ENCODE results near the gene ATP6V1B1. TPM values are rescaled to one million over a fixed set of nuclear protein-coding genes. Genes with fewer than 3 reads are reported as not detected.
A peak's percentile ranks its signal among the peaks of the same experiment; 100 is the strongest.

The ATP6V1B1 gene
- total RNA-seq (2014; rRNA removed; shearing (Covaris generic)): 0.93 TPM in 1 of 2 replicates, not detected in the other

DNA sequence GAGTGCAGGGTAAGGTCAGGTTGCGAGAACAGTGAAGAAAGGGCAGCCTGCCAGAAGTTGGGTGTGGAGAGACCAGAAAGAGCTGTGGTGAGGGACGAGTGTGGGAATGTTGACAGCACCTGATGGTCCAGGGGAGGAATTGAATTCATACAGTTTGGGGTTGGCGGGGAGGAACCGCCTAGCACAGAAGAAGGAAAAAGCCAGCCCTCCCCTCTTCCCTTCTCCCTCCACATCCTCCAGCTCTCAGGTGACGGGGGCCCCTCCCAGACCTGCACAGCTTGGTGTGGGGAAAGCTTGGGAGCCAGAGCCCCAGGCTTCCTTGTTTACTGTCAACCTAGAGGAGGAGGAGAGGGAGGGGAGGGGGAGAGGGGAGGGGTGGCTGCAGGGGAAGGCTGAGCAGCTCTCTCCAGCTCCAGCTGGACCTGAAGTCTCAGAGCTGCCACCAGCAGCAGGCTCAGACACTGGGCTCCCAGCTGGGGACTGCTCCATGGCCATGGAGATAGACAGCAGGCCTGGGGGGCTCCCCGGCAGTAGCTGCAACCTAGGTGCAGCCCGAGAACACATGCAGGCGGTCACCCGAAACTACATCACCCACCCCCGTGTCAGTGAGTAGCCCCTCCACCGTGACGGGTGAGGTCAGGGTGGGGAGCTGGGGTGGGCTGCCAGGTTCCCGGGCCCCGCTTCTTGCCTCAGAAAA, at the start of gene ATP6V1B1:
TSS of gene ATP6V1B1 (plus strand) at position 433 of the 697 bp plus-strand sequence. CDS start at position 488, 55 bp downstream.
- no peak for DNase-seq (ENCODE audit: low spot score)

DNA sequence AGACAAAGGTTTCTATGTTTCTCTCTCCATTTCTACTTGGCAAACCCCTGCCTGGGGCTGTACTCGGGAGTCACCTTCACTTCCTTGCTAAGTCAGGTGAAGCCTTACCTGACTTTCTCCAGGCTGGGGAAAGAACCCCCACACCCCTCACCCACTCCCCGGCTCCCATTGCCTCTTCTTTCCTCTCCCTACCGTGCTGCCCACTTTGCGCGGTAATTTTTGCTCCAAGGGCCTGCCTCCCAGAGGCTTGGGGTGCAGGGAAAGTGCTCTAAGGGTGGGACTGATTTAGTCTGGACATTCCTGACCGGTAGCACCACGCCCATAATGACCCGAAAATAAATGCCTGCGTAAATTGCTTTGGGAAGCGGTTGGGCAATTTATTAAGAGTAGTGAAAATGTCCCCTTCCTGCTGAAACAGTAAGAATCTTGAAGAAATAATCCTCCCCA, 49.1 kb upstream of the ATP6V1B1 start:
- no peak for DNase-seq (ENCODE audit: low spot score)

DNA sequence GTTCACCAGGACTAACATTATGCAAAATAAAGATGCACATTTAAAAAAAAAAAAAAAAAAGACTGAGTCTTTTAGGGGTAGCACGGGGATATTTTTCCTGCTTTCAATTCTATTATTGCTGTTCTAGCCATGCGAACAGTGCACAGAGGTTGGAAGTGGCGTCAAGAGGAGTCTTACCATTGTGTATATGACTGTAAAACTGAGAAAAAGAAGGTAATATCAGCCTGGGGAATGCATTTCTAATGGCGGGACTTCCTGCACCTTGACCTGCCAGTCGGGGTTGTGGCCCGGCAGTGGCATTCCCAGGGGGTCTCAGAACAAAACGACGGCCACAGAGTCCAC, 48.5 kb upstream of the ATP6V1B1 start:
- DNase-seq (ENCODE audit: low spot score): no peak

DNA sequence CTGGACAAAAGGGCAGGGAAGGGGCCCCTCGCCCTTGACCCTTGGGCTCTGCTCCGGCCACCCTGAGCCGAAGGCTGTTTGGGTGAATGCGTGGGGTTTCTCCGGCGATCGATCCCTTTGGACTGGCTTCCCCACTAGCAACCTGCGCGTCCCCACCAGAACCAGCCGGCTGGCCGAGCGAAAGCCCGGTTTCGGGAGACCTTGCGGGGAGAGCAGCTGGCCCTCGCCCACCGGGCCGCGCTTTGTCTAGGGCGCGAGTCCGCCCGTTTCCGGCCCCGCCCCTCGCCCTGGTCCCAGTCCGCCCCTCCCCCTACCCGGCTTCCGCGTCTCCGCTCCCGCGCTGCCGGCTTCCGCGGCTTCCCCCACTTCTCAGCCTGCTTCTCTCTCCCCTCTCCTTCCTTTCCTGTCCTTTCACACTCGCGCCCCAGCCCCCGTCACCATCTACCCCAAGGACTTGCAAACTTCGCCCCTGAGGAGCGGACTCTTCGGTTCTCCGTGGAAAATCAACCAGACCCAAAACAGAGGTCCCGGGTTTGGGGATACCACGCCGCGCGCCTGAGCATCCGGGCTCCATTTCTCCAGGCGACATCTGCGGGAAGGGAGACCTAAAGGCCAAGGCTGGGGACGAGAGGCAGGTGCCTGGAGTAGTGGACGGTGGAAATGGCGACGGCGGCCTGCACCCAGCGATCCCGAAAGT, 48.0 kb upstream of the ATP6V1B1 start:
- no peak for DNase-seq (ENCODE audit: low spot score)

DNA sequence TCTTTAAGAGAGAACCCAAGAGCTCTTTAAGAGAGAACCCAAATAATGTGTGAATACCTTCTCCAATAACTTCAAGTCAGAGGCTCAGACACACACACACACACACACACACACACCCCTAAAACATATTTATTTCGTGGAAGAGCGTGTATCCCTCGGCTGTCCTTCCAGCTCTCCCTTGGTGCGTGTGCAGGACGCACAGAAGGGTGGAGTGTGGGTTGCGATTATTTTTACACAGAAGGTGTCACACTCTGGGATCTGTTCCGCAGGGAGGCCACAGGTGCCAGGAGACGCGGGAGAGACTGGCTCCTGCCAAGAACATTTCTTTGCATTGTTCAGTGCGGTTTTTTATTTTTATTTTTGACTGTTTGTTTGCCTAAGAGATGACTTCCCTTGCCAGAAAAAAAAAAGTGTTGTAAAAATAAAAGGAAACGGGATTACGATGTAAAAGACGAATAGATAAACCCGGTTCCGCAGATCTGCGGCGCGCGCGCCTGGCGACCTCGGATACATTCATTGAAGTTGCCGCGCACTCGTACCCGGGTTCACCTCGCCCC, 47.3 kb upstream of the ATP6V1B1 start:
- no peak for DNase-seq (ENCODE audit: low spot score)

DNA sequence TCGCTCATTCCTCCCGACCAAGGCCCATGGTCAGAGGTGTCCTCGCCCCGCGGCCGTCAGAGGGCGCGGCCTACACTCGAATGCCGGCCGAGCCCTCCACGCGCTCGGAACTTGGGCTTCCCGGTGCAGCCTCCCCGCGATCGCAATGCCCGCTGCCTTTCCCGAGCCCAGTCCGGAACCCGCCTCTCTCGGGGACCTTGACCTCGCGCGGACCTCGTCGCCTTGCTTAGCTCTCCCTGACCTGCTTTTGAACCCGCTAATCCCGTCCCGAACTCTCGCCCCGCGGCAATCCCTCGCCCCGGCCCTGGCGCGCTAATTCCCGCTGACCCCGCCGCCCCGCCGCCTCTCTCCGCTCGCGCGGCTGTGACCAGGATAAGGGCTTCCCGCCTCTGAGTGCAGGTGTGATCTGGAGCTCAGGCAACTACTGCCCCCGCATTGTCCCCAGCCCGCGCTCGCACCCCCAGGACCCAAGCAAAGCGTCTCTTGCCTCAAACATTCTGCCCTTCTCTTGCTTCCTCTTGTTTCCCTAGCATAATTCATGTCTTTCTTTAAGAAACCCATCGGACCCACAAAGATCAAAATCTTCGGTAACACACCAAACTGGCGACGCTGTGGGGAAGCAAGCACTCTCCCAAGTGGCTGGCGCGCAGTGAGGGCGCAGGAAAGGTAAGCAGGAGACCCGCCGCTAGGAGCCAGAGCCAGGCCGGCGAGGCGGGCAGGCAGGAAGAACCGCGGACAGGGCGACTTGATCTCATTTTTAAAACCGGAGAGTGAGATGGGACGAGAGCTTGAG, 46.6 kb upstream of the ATP6V1B1 start:
- no peak for DNase-seq (ENCODE audit: low spot score)

DNA sequence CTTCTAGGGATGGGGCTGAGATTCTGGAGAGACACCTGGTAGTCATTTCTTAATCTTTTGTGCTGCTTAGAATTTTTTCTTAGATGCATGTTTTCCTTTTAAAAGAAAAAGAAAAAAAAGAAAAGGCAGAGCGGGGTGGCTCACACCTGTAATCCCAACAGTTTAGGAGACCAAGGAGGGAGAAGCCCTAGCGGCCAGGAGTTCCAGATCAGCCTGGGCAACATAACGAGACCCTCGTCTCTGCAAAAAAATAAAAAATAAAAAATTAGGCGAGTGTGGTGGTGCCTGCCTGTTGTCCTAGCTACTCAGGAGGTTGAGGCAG, 46.0 kb upstream of the ATP6V1B1 start:
- DNase-seq (ENCODE audit: low spot score): no peak

DNA sequence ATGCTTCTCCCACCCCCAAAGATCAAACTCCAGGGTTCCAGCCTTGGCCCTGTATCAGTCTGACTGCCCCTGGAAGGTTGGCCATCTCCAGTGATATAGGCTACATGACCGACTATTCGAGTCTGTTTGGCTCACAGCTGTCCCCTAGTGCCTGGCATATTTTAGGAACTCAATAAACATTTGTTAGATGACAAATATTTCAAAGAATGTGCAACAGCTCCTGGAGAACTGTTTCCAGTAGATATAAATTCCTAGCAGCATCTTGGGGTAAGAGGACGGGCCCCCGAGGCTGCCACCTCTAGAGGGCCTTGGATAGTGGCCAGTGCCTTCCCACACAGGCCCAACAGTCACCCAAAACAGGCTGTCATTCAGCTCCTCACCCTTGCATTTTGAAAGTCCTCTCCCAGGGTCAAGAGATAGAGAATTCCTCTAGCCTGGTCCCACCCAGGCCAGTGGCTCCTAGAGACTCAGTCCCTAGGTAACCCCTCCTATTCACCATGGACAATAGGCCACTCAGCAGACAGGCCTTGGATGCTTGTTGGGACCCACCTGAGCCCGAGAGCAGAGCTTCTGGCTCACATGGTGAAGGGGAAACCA, 45.1 kb upstream of the ATP6V1B1 start:
- peak; percentile 29 for DNase-seq (ENCODE audit: low spot score)

DNA sequence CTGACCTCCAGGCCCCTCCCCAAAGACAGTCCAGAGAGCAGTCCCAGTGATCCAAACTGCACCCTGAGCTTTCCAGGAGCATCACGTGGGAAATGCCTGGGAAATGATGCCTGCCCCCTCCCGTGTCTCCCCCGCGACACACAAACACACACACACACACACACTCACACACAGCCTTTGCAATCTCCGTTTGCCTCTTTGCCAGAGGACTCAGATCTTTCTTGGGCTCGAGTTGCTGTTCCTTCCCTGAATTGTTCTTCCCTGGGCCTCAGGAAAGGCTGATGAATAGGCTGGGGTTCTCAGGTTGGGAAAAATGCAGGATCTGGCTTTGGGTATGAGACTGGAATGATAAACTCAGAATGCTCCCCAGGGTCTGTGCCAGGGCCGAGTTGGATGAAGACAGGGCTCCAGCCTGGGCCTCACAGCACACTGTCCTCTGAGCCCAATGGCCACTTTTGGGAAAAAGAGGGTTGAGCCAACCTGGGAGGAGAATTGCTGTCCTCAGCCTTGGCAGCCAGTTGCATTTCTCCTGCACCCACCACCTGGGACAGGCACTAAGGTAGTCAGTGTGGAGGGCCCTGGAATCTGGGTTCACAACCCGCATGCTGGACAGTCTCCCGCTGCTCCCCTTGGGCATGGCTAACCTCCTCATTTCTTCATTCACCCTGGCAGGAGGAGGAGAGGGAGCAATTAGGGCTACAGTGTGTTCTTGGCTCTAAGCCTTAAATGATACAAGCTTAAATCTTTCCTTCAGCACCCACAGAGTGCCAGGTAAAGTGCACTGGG, 43.9 kb upstream of the ATP6V1B1 start:
- DNase-seq (ENCODE audit: low spot score): no peak

DNA sequence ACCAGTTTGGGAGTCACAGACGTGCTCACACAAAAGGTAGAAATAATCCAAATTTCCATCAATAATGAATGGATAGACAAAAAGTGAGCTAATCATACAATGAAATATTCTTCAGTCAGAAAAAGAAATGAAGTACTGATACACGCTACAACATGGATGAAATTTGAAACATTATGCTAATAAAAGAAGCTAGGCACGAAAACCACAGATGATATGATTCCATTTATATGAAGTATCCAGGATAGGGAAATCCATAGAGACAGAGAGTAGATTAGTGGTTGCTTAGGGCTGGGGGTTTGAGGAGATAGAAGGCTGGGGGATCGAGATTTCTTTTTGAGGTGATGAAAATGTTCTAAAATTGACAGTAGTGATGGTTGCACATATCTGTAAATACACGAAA, 43.0 kb upstream of the ATP6V1B1 start:
- no peak for DNase-seq (ENCODE audit: low spot score)

DNA sequence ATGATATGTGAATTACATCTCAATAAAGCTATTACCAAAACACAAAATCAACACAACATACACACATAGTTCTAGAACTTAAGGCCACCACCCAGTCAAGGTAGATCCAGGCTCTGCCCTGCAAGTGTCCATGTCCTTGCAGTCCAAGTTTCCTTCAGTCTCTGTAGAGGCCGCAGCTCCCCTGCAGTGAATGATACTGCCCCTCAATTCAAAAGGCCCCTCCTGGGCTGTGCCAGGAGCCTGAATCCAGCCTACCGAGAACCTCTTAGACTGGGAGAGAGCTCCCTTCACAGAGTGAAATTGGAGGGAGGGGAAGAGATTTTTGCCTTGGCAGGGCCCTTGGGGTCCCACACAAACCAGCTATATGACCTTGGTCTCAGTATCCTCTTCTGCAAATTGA, 42.5 kb upstream of the ATP6V1B1 start:
- DNase-seq (ENCODE audit: low spot score): no peak

DNA sequence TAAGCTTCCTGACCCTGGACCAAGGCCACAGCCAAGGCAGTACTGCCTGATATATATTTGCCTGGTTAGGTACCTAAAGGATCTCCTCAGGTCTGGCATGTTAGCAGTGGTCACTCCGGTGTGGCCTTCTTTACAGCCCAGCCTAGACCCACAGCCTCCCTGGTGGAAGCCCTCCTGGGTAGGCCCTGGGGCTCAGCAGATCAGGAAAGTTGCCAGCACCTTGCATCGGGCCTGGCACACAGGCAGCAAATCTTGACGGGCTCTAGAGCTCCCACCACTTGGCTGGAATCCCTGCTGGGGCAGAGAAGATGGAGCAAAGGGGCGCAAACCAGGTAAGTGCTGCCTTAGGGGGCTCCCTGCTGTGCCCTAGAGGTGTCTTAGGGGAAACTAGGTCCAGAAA, 40.9 kb upstream of the ATP6V1B1 start:
- DNase-seq (ENCODE audit: low spot score): no peak

DNA sequence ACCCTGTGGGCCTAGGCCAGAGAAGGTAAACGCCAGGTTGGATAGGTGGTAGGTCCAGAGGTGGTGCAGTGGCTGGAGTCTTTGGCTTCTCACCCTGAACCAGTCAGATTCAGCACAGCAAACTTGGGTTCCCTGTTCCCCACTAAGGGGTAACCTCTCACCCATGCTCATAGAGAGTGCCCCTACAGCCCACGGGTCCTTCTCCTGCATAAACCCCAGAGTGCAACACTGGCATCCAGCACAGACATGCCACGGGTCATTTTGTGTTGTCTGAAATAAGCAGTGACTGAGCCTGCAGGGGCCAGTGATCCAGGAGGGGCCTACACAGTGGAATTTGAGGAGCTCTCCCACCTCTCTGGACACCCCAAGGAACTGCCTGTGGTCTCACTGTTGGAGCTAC, 40.5 kb upstream of the ATP6V1B1 start:
- no peak for DNase-seq (ENCODE audit: low spot score)

DNA sequence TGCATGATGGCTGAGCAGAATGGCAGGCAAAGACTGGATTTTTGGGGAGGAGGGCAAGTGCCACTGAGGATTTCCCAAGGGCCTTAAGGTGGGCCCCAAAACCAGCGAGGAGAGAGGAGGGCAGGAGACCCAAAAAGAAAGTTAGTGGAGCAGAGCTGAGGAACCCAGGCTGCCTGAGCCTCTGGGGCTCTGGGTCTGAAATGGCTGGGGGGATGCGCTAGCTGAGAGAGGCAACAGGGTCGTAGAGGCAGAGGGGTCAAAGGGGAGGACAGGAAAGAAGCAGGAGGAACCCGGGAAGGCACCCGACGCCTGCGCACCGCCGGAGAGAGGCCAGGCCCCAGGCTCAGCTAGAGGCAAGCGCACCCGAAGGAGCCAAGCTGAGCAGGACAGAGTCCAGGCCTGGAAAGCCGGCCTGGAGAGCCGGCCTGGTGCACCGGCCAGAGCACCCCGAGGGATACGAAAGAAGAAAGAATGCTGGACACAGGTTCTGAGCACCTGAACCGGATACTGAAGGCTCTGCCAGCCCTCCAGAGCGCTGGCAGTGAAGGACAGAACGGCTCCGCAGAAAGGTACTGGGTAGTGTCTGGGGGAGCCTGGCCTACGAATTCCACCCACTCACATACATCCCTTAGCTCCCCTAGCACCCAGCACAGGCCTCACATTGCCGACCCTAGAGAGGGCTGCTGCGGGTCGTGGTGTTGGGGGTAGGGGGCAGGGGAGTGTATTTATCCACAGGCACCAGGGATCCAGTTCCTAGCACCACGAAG, 39.5 kb upstream of the ATP6V1B1 start:
- DNase-seq (ENCODE audit: low spot score): no peak

DNA sequence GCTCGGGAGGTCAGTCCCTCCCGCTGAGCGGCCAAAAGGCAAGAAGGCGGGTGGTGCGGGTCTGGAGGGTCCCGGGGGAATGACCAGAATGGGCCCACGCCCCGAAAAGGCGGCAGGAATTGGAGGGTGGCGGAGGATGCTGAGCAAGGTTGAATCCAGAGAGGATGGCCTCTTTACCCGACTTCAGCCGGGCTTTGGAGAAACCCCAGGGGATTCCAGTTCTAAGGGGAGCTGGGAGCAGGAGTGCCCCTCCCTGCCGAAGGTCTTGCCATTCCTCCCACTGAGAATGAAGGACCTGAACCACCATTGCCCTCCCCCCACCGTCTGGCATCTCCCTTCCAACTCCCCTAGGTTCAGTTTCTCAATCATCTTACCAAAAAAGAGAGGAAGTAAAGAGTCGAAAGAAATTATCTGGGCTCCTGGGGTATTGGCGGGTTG, 38.9 kb upstream of the ATP6V1B1 start:
- DNase-seq (ENCODE audit: low spot score): no peak

DNA sequence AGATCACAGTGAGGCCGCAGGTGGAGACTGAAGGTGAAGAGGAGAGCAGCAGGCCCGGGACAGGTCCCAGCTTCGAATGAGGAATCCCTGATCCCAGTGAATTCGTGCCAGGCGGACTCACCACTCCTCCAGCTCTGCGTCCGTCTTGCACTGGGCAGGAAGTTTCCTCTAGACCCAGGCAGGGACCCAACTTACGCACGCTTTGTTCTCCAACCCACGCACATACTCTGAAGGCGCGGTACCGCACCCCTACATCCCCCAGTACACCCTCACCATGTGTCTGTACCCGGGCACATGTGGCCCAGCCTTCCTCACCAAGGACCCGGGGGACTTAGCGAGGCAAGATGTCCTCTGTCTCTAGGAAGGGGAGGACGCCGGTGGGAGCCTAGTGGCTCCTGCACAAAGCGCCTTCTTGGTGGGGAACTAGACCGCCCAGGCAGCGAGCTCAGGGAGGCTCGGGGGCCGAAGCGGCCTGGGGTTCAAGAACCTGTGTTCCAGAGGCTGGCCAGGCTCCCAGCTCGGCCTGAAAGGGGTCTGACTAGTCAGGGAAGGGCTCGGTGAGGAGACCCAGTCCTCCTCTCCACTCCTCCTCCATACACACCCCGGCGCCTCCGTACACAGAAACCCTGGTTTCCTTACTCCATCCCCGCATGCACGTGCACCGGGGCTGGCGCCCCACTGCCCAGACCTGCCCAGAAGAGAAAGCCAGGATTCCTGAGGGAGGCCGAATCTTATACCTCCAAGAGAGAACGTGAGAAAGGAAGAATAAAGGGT, 38.3 kb upstream of the ATP6V1B1 start:
- DNase-seq (ENCODE audit: low spot score): no peak

DNA sequence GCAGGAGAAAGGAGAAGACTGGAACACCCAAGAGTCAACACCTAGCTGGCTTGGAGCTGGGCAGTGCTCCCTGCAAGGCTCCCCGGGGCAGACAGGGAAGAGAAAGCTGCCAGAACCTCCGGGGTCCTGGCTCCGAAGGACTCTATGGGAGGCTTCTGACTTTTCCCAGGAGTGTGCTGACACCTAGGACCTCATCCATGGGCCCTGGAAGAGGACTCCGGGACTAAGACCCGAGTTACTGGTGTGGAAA, 37.8 kb upstream of the ATP6V1B1 start:
- no peak for DNase-seq (ENCODE audit: low spot score)

DNA sequence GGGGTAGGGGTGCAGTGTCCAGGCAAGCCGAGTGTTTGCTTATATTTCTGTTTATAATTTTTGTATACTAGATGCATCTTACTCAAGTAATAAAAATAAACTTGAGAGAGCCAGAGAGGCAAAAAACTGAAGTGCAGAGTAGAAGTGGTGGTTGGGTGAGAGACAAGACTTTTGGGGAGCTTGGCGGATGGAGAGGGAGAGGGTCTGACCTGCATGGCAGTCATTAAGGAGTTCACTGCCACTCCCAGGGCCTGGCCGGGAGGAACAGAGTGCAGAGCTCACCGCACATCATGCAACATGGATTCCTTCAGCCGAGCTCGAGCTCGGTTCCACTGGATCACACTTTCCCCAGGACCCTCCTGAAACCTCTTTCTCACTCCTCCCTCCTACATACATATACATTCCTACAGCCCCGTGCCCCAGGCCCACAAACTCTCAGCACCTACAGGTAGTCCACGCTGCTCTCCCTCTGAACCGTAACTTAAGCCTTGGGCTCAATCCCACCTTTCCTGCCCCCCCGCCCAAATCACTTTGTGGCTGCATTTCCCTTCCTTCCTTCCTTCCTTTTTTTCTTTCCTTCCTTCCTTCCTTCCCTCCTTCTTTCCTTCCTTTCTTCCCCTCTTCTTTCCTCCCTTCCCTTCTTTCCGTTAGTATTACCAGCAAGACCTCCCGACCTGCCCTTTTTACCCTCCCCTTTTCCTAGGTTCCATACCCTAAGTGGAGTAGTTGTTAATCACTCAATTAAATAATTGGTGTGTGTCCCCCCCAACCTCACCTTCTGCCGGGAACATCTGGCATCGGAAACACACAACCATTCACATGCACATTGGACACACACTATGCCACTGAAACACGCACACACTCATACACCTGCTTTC, 37.1 kb upstream of the ATP6V1B1 start:
- DNase-seq (ENCODE audit: low spot score): no peak
